Measurements from ENCODE around the gene ZCCHC8. TPM values are rescaled to one million over a fixed set of nuclear protein-coding genes. Genes with fewer than 3 reads are reported as not detected.

The ZCCHC8 gene
- total and polyA plus RNA-seq, 2 donors (not counting 1 experiment from before 2014, with no cell fraction given) = 30.0 to 56.2 TPM

DNA sequence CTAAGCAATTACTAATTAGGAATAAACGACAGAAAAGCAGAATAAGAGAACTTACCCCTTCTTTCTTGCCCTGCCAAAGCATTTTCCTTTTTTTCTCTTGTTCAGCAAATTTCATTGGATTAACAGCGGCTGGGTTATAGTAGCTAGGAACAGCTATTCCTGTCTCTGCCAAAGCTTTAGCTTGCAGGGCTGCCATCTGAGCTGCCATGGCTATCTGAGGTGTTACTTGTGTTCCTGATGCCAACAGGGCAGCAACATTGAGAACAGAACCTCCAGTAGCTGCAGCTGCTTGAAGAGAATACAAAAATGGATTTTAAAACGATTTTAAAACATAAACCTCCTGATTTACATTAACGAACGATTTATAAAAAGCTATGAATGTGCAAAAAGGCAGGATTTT lies 7.4 kb upstream of the ZCCHC8 start:
- H2AFZ ChIP-seq (ENCODE audit: insufficient read depth, low read depth, low read length, poor library complexity, severe bottlenecking) = no peak overlapping the region
- DNase-seq (no peak), ATAC-seq (ENCODE audit: low read depth) (no peak)
- H3K36me3 ChIP-seq (replicated peaks in 1 of 2; ENCODE audit: control extremely low read depth in 1 of 2, control insufficient read depth in 1 of 2, extremely low read depth in 1 of 2, insufficient read depth in 2 of 2, low read length in 1 of 2) = peaks cover 4 to 95% of the 10 kb centered on the region in 2 experiments
- H3K27ac ChIP-seq (ENCODE audit: low read length in 2 of 2) = no peak overlapping the region
- H3K27me3 ChIP-seq (replicated peaks in 1 of 4; ENCODE audit: control extremely low read depth in 1 of 4, control insufficient read depth in 3 of 4, insufficient read depth in 4 of 4, low read length in 3 of 4) = no peaks in the 10 kb centered on the region
- no peak overlapping the region for H3K4me2 ChIP-seq (replicated peaks; ENCODE audit: low read depth, low read length, poor library complexity, severe bottlenecking)
- H3K79me2 ChIP-seq (ENCODE audit: control insufficient read depth, insufficient read depth, low read length) = peaks cover 41% of the 10 kb centered on the region
- H3K27me3 Mint-ChIP-seq = no peaks in the 10 kb centered on the region
- H3K9ac ChIP-seq (ENCODE audit: low read length) = no peak overlapping the region
- H3K4me1 Mint-ChIP-seq = peaks cover 2% of the 10 kb centered on the region
- ChIA-PET POLR2A (interaction anchor here (0.9 to 1.2 kb wide), 2 partner anchors 10 to 19 kb away, joined by 3 read pairs; partner anchors contain the start of genes KNTC1 and RSRC2), CTCF (interaction anchor here (0.7 to 1.0 kb wide), 2 partner anchors 37 to 155 kb away, joined by 3 to 4 read pairs; no protein-coding TSS in a partner anchor)
- H3K4me1 ChIP-seq (ENCODE audit: control insufficient read depth in 2 of 2, insufficient read depth in 2 of 2, low read length in 2 of 2) = no peaks in the 10 kb centered on the region
- intact Hi-C loops (cut with micrococcal nuclease) = loop anchor here (10.0 kb wide), 1 partner anchor 703 kb away; the partner anchor contains the start of gene SETD1B
- 100% methylated on average over 1 of the region's 5 CpGs for WGBS (ENCODE audit: insufficient coverage)
- H3K9me3 Mint-ChIP-seq (ENCODE audit: insufficient read depth) = no peaks in the 10 kb centered on the region
- no peak overlapping the region for H3K27ac Mint-ChIP-seq
- H3K4me3 ChIP-seq (ENCODE audit: control extremely low read depth in 1 of 5, extremely low read depth in 1 of 5, insufficient read depth in 1 of 5, low read depth in 2 of 5, low read length in 4 of 5) = no peak overlapping the region
- no peaks in the 10 kb centered on the region for H3K9me3 ChIP-seq (ENCODE audit: control extremely low read depth in 1 of 3, control insufficient read depth in 2 of 3, insufficient read depth in 1 of 3, low read length in 2 of 3)
- H4K20me1 ChIP-seq (ENCODE audit: control insufficient read depth, insufficient read depth, low read length, poor library complexity, severe bottlenecking) = peaks cover 40% of the 10 kb centered on the region
- TF ChIP-seq EZH2 (IDR thresholded peaks at IDR 0.05; ENCODE audit: borderline replicate concordance, insufficient read depth, low read depth, low read length, poor library complexity, severe bottlenecking) = no peak
- TF ChIP-seq, protein P1, sequence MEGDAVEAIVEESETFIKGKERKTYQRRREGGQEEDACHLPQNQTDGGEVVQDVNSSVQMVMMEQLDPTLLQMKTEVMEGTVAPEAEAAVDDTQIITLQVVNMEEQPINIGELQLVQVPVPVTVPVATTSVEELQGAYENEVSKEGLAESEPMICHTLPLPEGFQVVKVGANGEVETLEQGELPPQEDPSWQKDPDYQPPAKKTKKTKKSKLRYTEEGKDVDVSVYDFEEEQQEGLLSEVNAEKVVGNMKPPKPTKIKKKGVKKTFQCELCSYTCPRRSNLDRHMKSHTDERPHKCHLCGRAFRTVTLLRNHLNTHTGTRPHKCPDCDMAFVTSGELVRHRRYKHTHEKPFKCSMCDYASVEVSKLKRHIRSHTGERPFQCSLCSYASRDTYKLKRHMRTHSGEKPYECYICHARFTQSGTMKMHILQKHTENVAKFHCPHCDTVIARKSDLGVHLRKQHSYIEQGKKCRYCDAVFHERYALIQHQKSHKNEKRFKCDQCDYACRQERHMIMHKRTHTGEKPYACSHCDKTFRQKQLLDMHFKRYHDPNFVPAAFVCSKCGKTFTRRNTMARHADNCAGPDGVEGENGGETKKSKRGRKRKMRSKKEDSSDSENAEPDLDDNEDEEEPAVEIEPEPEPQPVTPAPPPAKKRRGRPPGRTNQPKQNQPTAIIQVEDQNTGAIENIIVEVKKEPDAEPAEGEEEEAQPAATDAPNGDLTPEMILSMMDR (IDR thresholded peaks at IDR 0.05) = no peak
- H3K4me3 Mint-ChIP-seq = no peak overlapping the region

DNA sequence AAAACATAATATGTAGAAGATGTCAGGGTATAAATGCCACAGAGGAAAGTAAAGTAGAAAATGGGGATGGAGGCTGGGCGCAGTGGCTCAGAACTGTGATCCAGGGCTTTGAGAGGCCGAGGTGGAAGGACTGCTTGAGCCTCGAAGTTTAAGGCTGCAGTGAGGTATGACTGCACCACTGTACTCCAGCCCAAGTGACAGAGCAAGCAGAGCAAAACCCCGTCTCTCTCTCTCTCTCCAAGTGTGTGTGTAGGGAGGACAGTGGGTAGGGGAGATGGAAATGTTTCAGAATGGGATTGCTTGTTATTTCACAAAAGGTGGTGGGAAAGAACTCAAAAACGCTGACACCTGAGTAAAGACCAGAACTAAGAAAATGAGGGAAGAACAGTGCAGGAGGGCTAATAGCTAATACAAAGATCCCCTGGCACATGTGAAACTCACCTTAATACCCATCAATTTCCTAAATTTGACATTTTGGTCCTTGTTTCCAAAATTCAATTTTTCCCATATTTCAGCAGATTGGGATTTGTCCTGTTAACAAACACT lies 5.7 kb upstream of the ZCCHC8 start:
- Histone ChIP-seq H3K9me3 (ENCODE audit: control extremely low read depth in 1 of 3, control insufficient read depth in 2 of 3, insufficient read depth in 1 of 3, low read length in 2 of 3) (no peaks in the 10 kb centered on the region), H3K27ac (ENCODE audit: low read length in 2 of 2) (no peak overlapping the region), H3K36me3 (replicated peaks in 1 of 2; ENCODE audit: control extremely low read depth in 1 of 2, control insufficient read depth in 1 of 2, extremely low read depth in 1 of 2, insufficient read depth in 2 of 2, low read length in 1 of 2) (peaks cover 4 to 82% of the 10 kb centered on the region in 2 experiments), H4K20me1 (ENCODE audit: control insufficient read depth, insufficient read depth, low read length, poor library complexity, severe bottlenecking) (peaks cover 30% of the 10 kb centered on the region), H3K27me3 (replicated peaks in 1 of 4; ENCODE audit: control extremely low read depth in 1 of 4, control insufficient read depth in 3 of 4, insufficient read depth in 4 of 4, low read length in 3 of 4) (no peaks in the 10 kb centered on the region), H3K9ac (ENCODE audit: low read length) (no peak overlapping the region), H2AFZ (ENCODE audit: insufficient read depth, low read depth, low read length, poor library complexity, severe bottlenecking) (no peak overlapping the region), H3K4me1 (ENCODE audit: control insufficient read depth in 2 of 2, insufficient read depth in 2 of 2, low read length in 2 of 2) (peaks cover 10 to 13% of the 10 kb centered on the region in 2 donors), H3K4me3 (ENCODE audit: control extremely low read depth in 1 of 5, extremely low read depth in 1 of 5, insufficient read depth in 1 of 5, low read depth in 2 of 5, low read length in 4 of 5) (no peak overlapping the region), H3K4me2 (replicated peaks; ENCODE audit: low read depth, low read length, poor library complexity, severe bottlenecking) (no peak overlapping the region), H3K79me2 (ENCODE audit: control insufficient read depth, insufficient read depth, low read length) (peaks cover 31% of the 10 kb centered on the region)
- intact Hi-C loops (cut with micrococcal nuclease) = loop anchor here (10.0 kb wide), 1 partner anchor 702 kb away; the partner anchor contains the start of gene SETD1B
- DNase-seq (no peak), ATAC-seq (ENCODE audit: low read depth) (no peak)
- CTCF ChIA-PET = no interaction called here
- Mint-ChIP-seq H3K9me3 (ENCODE audit: insufficient read depth) (no peaks in the 10 kb centered on the region), H3K27ac (peak overlapping the region; percentile 32), H3K27me3 (no peaks in the 10 kb centered on the region), H3K4me3 (no peak overlapping the region), H3K4me1 (peaks cover 12% of the 10 kb centered on the region)
- 100% methylated on average over 2 of the region's 5 CpGs for WGBS (ENCODE audit: insufficient coverage)
- TF ChIP-seq, protein P1 (IDR thresholded peaks at IDR 0.05) = no peak
- TF ChIP-seq EZH2 (IDR thresholded peaks at IDR 0.05; ENCODE audit: borderline replicate concordance, insufficient read depth, low read depth, low read length, poor library complexity, severe bottlenecking) = no peak
- POLR2A ChIA-PET = interaction anchor here (0.7 kb wide), 1 partner anchor 18 kb away, joined by 3 read pairs; no protein-coding TSS in a partner anchor

Measured in B cell (primary cell).